NCI-H1417 (cell line): ENCODE measurements around the gene UTP3.
"Not testable (repeated sequence)": the region's sequence is repeated elsewhere in the genome, so short reads cannot be mapped to it uniquely, and the experiment has no call there.

Experiments used
- DNase-seq, 3 experiments: peaks; one replicate each; lab custom pipeline; 2025; lab: John Stamatoyannopoulos, UW

Gene UTP3

DNA sequence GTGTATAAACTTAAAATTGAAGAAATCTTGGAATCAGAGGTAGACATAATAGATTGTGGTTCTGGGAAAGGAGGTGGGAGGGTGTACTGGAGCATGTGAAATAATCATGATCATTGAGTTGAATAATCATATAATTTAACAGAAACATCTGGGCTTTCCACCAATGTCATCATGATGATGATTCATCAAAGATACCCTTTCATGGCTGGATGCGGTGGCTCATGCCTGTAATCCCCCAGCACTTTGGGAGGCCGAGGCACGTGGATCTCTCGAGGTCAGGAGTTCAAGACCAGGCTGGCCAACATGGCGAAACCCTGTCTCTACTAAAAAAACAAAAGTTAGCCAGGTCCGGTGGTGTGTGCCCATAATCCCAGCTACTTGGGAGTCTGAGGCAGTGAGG, 26.8 kb downstream of the UTP3 start:
- no peak for DNase-seq

DNA sequence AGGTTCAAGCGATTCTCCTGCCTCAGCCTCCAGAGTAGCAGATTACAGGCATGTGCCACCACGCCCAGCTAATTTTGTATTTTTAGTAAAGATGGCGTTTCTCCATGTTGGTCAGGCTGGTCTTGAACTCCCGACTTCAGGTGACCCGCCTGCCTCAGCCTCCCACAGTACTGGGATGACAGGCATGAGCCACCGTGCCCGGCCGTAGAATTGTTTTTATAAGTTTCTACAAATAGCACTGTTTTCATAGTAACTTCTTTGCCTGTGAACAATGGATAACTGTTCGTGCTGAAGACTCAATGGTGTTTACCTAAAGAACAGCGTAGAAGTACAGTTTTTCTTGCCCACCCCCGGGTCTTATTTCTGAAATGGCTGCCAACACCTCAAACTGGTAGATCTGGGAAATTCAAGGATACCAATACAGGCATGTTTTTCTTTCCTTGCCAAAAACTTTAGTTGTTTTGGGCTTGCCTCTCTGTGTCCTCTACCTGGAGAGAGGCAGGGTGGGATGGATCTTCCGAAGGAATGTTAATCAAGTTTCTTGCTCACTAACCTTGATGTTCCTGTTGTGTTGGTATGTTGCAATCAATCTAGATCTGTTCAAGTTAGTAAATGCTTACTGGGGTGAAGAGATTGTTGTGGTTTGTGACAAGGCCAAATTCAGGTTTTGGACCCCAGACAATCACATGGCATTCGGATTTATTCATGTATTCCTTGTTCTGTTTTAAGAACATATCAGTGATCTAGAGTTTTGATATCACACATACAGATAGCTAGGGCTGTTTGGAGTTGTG, 30.7 kb downstream of the UTP3 start:
- no peak for DNase-seq

DNA sequence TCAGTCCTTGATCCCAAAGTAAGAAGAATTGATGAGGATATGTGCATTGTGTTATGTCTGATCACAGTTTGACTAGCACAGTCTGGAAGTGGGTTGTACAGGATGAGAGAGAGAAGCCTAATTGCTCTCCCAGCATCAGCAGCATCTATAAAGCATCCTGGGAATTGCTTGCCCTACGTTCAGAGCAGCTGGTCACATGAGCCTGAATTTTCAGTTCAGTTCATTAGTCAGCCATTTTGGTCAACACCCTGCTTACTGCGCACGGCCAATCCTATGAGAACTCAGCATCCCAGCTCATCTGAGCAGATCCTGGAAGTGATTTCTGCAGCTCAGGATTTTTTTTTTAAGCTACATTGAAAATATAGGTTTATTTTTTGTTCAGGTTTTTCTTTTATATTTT, 33.4 kb downstream of the UTP3 start, which contains the start of gene RUFY3:
RUFY3 (plus strand) TSS at position 218 of the 400 bp plus-strand sequence. CDS start 610 bp downstream, outside the sequence.
- peak; percentile 84 to 98 (median 84) for DNase-seq

DNA sequence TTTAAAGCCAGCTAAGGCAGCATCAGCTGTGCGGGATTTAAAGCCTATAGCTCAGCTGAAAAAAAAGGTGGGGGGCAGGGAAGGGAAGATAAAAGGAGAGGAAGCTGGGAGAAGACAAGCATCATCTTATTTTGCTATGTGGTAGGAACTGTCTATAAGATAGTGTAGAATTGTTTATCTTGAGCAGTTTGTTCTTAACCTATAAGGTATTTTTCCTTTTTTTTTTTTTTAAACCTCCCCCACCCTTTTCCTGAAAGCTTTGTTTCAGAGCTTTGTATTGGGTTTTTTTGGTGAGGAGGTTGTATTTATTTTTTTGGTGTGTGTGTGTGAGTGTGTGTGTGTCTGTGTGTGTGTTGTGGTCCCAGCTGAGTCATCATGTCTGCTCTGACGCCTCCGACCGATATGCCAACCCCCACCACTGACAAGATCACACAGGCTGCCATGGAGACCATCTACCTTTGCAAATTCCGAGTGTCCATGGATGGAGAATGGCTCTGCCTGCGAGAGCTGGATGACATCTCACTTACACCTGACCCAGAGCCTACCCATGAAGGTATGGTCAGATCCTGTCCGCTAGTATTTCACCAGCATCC, 34.0 kb downstream of the UTP3 start:
- DNase-seq, result peak; percentile 21 to 86 (median 65)

DNA sequence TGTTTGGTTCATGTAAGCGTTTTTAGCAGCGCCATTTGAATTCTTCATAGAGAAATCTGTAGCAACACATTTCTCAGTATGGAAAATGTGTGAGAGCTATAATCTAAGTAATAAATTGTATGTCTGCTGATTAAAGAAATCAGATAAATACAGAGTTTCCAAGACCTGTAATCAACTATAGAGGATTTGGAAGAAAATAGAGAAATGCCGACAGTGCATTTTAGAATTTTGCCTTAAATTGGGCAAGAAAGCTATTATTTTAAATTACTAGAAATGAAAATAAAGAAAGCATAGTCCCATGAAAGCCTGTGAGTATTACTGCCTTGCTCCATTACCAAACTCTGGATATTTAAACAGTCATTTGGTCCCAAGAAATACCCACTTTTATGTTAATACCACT, 36.1 kb downstream of the UTP3 start:
- DNase-seq, result no peak

DNA sequence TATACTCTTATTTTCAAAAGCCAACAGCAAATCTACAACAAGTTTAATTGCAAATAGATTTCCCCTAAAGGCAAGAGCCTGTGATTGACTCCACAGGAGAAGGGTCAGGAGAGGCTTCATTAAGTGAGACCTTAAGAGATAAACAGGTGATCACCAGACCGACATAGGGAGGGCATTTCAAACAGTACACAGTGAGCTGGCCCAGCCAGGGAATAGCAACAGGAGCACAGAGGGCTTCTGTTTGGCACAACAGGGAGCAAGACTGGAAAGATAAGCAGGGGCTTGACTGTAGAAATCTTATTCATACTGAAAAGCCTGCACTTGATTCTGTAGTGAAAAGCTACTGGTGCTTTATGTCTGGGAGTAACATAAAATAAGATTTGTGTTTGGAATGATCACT, 37.3 kb downstream of the UTP3 start:
- no peak for DNase-seq

DNA sequence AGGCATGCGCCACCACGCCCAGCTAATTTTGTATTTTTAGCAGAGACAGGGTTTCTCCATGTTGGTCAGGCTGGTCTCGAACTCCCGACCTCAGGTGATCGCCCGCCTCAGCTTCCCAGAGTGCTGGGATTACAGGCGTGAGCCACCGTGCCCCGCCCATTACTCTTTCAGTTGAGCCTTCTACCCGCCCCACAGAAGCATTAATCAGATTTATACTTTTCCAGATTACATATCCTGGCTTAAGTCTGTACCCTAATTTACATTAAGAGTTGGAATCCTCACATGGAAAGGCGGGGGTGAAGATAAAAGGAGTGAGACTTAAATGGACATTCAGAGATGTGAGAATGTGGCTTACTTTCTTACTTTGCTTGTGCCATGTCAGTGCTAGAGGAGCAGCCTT, 38.2 kb downstream of the UTP3 start:
- not testable (repeated sequence) for DNase-seq

DNA sequence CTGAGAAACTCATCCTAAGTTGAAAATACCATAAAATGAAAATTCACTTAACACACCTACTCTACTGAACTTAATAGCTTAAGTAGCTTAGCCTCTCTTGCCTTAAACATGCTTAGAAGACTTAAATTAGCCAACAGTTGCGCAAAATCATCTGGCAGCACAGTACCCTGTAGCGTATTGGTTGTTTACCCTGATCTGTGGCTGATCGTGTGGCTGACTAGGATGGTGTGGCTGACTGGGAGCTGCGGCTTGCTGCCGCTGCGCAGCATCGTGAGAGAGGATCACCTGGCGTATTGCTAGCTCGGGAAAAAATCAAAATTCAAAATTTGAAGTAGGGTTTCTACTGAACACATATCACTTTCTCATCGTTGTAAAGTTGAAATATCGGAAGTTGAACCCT, 39.8 kb downstream of the UTP3 start:
- DNase-seq, result peak in 1 of 3 experiments; percentile 3

DNA sequence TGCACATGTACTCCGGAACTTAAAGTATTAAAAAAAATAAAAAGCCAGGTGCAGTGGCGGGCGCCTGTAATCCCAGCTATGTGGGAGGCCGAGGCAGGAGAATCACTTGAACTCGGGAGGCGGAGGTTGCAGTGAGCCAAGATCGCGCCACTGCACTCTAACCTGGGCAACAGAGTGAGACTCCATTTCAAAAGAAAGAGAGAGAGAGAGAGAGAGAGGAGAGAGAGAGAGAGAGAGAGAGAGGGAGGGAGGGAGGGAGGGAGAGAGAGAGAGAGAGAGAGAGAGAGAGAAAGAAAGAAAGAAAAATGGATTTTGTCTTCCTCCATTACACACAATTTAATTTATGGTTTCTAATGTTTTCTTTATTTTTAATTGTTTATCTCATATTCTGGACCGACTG, 44.5 kb downstream of the UTP3 start:
- DNase-seq, result not testable (repeated sequence)

DNA sequence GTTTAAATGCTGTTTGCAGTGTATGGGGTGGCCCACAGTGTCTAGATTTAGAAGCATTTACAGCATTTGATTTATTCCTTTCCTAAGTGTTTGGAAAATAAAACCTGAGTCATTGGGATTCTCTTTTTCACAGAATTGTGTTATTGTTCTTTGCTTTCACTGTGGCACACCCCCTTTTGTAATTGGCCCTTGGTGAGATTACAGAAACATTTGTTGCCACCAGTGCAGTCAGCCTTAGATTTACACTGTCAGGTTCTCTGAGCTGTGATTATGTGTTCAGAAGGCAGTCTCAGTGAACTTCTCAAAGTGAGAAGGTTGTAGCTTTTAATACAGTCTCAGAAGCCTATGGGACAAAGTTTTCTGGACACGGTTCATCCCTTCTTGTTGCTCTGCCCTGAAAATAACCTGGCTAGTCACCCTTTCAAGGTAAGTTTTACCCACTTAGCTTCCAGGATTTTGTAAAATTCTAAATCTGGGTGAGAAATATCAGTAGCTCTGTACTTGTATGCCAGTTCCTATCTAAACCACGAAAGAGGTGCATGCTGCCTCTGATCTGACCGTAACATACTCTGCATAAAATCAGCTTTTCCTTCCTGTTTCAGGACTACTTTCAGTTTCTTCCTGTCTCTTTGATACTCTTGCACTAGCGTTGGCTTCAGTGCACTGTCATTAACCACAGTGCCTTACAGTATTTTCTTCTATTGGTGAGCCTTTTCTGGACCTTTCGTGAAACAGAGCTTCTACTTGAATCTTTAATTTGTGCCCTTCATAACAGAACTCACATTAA, 46.0 kb downstream of the UTP3 start:
- DNase-seq, result peak in 1 of 3 experiments; percentile 35

DNA sequence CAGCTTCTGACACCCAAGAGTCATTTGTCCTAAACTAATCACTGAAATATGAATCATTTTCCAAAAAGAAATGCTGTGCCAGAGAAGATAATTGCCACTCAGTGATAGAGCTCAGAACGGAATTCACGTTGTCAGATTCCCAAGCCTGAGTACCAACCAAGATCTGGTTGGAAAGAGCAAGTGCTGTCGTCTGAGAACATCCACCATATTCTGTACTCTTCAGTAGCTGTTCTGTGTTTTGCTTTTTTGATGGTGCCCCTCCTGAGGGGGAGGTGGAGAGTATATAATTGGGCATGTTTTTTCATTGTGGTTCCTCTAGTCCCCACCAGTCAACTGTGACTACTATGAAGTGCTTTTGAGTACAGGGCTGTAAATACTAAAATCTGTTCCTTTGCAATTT, 46.6 kb downstream of the UTP3 start:
- no peak for DNase-seq

DNA sequence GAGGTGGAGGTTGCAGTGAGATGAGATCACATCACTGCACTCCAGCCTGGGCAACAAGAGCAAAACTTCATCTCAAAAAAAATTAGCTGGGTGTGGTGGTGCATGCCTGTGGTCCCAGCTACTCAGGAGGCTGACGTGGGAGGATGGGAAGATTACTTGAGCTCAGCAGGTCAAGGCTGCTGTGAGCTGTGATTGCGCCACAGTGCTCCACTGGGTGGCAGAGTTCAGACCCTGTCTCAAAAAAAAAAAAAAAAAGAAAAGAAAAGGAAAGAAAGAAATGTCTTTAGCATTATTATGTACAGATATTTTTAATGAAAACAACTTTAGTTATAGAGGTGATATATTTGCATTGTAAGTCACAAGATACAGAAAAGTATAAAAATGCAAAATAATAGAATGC, 47.6 kb downstream of the UTP3 start:
- peak in 1 of 3 experiments; percentile 11 for DNase-seq

DNA sequence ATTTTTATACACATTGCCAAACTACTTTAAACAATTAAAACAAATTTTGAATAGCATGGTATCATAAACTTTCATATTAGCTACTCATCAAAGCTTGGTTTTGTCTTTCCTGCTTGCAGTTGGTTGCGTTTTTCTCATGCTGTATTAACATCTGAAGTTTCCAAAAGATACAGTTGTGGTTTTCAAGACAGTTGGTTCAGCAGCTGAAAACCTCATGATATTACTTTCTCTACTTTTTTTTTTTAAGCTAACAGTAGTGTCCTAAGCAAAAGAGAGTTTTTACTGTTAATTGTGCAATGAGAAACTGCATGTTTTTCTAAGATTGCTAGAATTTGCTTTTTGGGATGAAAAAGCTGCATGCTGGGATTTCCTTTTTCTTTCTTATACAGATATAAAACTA, 48.7 kb downstream of the UTP3 start:
- no peak for DNase-seq

DNA sequence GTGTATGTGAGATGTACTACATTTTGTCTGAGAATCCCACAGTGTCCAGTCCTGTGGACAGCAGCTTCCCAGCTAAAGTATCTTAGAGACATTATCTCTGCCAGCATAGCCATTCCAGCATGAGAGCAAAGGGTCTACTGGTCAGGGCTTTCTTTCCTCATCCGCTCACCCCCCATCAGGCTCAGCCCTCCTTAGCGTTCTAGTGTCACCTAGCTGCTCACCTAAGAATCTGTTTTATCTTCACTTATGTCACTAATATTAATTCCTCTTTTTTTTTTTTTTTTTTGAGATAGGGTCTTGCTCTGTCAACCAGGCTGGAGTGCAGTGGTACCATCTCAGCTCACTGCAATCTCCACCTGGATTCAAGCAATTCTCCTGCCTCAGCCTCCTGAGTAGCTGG, 49.1 kb downstream of the UTP3 start:
- DNase-seq, result no peak

DNA sequence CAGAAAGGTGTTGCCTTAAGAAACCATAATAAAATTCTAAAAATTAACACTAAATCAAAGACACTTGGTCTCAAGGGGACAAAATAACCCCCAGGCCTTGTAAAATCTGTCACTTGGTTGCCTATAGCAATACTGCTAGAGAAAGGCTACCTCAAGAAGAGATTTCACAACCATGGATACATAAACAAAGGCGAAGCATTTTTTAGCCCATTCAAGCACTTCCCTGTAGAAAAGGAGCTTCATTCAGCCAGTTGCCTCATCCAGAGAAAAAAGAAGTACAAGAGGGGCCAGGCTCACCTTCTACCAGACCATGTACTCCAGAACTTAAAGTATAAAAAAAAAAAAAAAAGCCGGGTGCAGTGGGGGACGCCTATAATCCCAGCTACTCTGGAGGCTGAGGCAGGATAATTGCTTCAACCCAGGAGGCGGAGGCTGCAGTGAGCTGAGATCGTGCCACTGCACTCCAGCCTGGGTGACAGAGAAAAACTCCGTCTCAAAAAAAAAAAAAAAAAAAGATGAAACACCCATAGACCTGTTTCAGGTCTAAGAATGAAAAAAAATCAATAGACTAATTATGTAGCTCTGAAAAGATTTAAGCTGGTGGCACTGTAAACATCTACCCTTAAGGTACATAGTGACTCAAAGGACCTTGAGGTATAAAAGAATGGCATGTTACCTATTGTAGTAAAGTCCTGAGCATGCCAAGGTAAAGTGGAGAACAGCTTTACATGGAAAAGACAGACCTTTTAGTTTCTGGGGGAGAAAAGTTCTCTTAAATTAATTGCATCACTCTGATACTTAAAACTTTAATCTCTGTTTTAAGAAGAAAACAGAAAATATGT, 51.4 kb downstream of the UTP3 start:
- DNase-seq, result peak in 1 of 3 experiments; percentile 7
